Adrenal gland (tissue), 12 donors: ENCODE data around the gene GADD45B. TPM values are rescaled to one million over a fixed set of nuclear protein-coding genes. Genes with fewer than 3 reads are reported as not detected.

Source experiments
- DNase-seq, 7 donors: peaks; one replicate each; pipeline ENCODE4 v3.0.0-alpha.2; 2019 to 2020
- H3K27ac ChIP-seq, 5 donors: fragments of 200-600 bp; sonication (generic) in 4 of 5; 1 replicate in 3 of 5; 2 replicates in 2 of 5; pipeline versions ENCODE4 v1.5.1 to v1.8.0; 2016 to 2020; ENCODE audit warnings: mild to moderate bottlenecking in 1 of 5
- H3K27me3 ChIP-seq: fragments of 200-600 bp; 2 replicates; pipeline ENCODE4 v1.8.0; 2021
- H3K36me3 ChIP-seq, 2 donors: fragments of 200-600 bp; replicated peaks in 1 of 2; 1 replicate in 1 of 2; 2 replicates in 1 of 2; pipeline versions ENCODE4 v1.5.1 to v1.8.0; 2018 to 2022
- H3K4me1 ChIP-seq, 2 donors: fragments of 200-600 bp; replicated peaks in 1 of 2; 1 replicate in 1 of 2; 2 replicates in 1 of 2; pipeline versions ENCODE4 v1.5.1 to v1.8.0; 2018 to 2021
- H3K4me3 ChIP-seq, 4 donors: fragments of 200-600 bp; sonication (generic) in 3 of 4; one replicate each; pipeline ENCODE4 v1.5.1; 2016 to 2018
- H3K9me3 ChIP-seq, 3 donors: fragments of 200-600 bp; sonication (generic) in 1 of 3; replicated peaks in 1 of 3; 1 replicate in 2 of 3; 2 replicates in 1 of 3; pipeline versions ENCODE4 v1.5.1 to v1.8.0; 2016 to 2021
- POLR2A ChIP-seq, 2 donors: fragments of 450-650 bp; IDR thresholded peaks; one replicate each; pipeline ENCODE4 v1.6.1; 2017; ENCODE audit warnings: antibody characterized with exemption in 2 of 2, mild to moderate bottlenecking in 2 of 2, moderate library complexity in 1 of 2
- WGBS, 4 donors: extraction: QIAGEN DNeasy Blood & Tissue Kit in 2 of 4; methylation state at CpG; one replicate each; pipeline versions ENCODE4 v1.1.5 to v1.1.7; 2013 to 2017; 5-methylcytosine and 5-hydroxymethylcytosine counted together
- intact Hi-C, 2 donors: fragments of 100-400 bp; cut with DNase I; formaldehyde crosslinking; loops; one replicate each; pipeline versions ENCODE4 v1.14.1 to v1.15.0; 2022 to 2023
- polyA plus RNA-seq, 3 donors: library from polyadenylated mRNA; stranded (reverse); fragments of 200-250 nt in 2 of 3; fragments of 350-450 nt in 1 of 3; fragmentation: Illumina TruSeq in 1 of 3; extraction: RNeasy Lipid Tissue Mini Kit (QIAGEN cat#74804) in 1 of 3; gene quantifications; one replicate each; pipeline ENCODE4 v1.2.3, GENCODE V29; 2013 to 2014
- total RNA-seq, 9 donors: library from RNA; depleted of rRNA in 4 of 9; stranded (reverse); fragments of >200 nt in 4 of 9; fragments of 120-200 nt in 1 of 9; fragmentation: NEBNext Ultra II Directional in 1 of 9; extraction: Animal tissue kit (Norgen Biotek cat#: 25700) in 1 of 9; gene quantifications; one replicate each; pipeline versions ENCODE4 v1.1.0 to v1.2.4, GENCODE V29; 2013 to 2023
- TF ChIP-seq, protein P1 (sequence below), 6 experiments: fragments of 450-650 bp in 4 of 6; fragments of 200-600 bp in 2 of 6; sonication (generic) in 1 of 6; IDR thresholded peaks; 1 replicate in 5 of 6; 2 replicates in 1 of 6; pipeline versions ENCODE4 v1.5.1 to v1.8.0; 2016 to 2021; ENCODE audit warnings: antibody characterized with exemption in 6 of 6, mild to moderate bottlenecking in 2 of 6, moderate library complexity in 1 of 6
- donor health status: healthy with polysubstance abuse.
- donor health status: Bipolar disorder and iron deficiency.
- donor health status: DM: yes; HTN: yes; CAD: no.
- donor health status: DM: no; HTN: no; CAD: no.
- donor health status: DM: no; HTN: no; CAD: no.
- donor health status: DM: yes; HTN: yes; CAD: no.

The GADD45B gene
- total and polyA plus RNA-seq, 12 donors, result 14.1 to 132 (median 72.4) TPM

DNA sequence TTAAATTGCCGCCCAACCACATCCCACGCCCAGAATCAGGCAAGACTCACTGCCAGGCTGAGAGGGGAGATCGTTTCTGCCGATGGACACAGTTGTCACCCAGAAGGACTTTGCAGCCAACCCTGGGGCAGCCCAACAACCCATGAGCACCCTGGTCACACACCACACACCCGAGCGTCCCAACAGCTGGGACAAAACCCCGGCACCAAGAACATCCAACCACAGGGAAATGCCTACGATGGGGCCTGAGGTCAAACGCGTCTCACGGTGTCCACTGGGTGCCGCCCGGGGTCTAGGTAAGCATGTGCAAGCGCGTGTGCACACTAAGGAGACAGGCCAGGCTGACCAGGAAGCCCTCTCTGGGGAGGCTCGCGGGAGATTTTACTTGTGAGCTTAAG is 32.1 kb upstream of the GADD45B start:
- DNase-seq, result no peak
- H3K4me3 ChIP-seq, result no peak overlapping the region
- no peaks in the 10 kb centered on the region for H3K9me3 ChIP-seq
- H3K36me3 ChIP-seq, result peaks cover 0 to 4% of the 10 kb centered on the region in 2 donors
- H3K27ac ChIP-seq, result no peak overlapping the region
- TF ChIP-seq, protein P1, sequence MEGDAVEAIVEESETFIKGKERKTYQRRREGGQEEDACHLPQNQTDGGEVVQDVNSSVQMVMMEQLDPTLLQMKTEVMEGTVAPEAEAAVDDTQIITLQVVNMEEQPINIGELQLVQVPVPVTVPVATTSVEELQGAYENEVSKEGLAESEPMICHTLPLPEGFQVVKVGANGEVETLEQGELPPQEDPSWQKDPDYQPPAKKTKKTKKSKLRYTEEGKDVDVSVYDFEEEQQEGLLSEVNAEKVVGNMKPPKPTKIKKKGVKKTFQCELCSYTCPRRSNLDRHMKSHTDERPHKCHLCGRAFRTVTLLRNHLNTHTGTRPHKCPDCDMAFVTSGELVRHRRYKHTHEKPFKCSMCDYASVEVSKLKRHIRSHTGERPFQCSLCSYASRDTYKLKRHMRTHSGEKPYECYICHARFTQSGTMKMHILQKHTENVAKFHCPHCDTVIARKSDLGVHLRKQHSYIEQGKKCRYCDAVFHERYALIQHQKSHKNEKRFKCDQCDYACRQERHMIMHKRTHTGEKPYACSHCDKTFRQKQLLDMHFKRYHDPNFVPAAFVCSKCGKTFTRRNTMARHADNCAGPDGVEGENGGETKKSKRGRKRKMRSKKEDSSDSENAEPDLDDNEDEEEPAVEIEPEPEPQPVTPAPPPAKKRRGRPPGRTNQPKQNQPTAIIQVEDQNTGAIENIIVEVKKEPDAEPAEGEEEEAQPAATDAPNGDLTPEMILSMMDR (IDR thresholded peaks at IDR 0.05), result no peak
- intact Hi-C loops, result no loop called here
- 92 to 96% (median 94%) methylated on average over 7 to 17 of the region's 17 CpGs for WGBS, 4 donors
- H3K27me3 ChIP-seq, result no peaks in the 10 kb centered on the region
- no peaks in the 10 kb centered on the region for H3K4me1 ChIP-seq

DNA sequence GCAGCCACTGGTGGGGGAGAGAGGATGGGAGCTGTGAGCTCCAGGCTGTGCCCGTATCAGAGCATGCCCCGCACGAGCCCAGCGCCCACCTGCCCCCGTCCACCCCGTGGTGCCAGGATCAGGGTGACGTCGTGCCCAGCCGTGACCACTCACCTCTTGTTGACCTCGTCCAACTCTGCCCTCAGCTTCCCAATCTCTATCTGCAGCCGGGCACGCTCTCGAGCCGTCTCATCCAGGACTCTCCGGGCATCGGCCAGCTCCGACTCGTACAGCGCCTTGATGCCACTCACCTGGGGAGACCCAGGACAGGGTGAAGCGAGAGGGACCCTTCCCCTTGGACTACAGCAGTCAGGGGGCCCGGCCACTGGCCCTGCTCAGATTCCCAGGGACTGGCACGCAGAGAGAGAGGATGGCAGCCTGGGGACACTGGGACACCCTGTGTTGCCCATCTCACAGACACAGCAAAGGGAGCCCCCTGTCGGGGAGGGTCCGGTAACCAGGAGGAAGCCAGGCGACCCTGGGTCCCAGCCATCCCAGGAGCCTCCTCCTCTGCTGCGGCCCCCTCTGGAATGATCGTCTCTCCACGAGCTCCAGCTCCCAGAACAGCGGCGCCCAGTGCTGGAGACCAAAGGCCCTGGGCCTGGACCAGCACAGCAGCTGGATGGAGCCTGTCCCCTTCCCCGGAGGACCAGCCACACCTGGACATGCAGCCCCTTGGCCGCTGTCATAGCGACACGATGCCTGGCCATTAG is 31.5 kb upstream of the GADD45B start:
- Histone ChIP-seq H3K27me3 (no peaks in the 10 kb centered on the region), H3K9me3 (no peaks in the 10 kb centered on the region), H3K4me1 (no peaks in the 10 kb centered on the region), H3K4me3 (no peak overlapping the region), H3K27ac (no peak overlapping the region), H3K36me3 (peaks cover 0 to 4% of the 10 kb centered on the region in 2 donors)
- intact Hi-C loops, result no loop called here
- WGBS, 4 donors, result 93 to 96% (median 96%) methylated on average over 16 to 34 of the region's 34 CpGs
- no peak for DNase-seq
- no peak for TF ChIP-seq POLR2A (IDR thresholded peaks at IDR 0.05)
- TF ChIP-seq, protein P1 (IDR thresholded peaks at IDR 0.05), result no peak

DNA sequence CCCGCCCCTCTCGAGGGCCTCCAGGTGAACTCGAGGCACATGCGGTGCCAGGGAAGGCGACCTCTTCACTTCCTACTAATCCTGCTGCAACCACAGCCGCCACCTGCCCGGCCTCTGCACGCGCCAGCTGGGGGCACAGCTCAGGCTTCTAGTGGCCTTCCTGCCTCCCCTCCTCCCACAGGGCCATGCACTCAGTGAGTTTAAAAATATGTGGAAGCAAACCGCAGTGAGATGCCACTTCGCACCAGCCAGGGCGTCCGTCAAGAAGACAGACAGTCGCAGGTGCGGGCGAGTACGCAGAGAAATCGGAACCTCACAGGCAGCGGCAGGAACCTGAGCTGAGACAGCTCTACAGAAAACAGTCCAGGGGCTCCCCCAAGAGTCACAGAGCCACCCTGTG is 29.5 kb upstream of the GADD45B start:
- no peaks in the 10 kb centered on the region for H3K4me1 ChIP-seq
- peaks cover 0 to 4% of the 10 kb centered on the region in 2 donors for H3K36me3 ChIP-seq
- no peak overlapping the region for H3K27ac ChIP-seq
- 60 to 83% (median 69%) methylated on average over 13 to 19 of the region's 19 CpGs for WGBS, 4 donors
- intact Hi-C loops, result no loop called here
- DNase-seq, result no peak
- no peak overlapping the region for H3K4me3 ChIP-seq
- H3K9me3 ChIP-seq, result no peaks in the 10 kb centered on the region
- TF ChIP-seq POLR2A (IDR thresholded peaks at IDR 0.05), result no peak
- TF ChIP-seq, protein P1 (IDR thresholded peaks at IDR 0.05), result no peak
- H3K27me3 ChIP-seq, result no peaks in the 10 kb centered on the region

DNA sequence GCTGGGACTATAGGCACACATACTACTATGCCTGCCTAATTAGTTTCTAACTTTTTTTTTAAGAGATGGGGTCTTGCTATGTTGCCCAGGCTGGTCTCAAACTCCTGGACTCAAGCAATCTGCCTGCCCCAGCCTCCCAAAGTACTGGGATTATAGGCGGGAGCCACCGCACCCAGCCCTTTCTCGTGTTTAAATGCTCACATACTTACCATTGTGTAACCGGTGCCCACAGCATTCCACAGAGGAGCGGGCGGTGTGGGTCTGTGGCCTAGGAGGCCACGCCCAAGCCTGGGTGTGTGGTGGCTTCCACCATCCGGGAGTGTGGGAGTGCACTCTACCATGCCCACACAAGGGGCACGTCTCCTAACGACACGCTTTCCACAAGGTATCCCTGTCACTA is 26.9 kb upstream of the GADD45B start:
- Histone ChIP-seq H3K36me3 (no peaks in the 10 kb centered on the region), H3K27me3 (no peaks in the 10 kb centered on the region), H3K27ac (no peak overlapping the region), H3K4me3 (no peak overlapping the region), H3K9me3 (no peaks in the 10 kb centered on the region), H3K4me1 (no peaks in the 10 kb centered on the region)
- no peak for DNase-seq
- intact Hi-C loops, result no loop called here
- no peak for TF ChIP-seq POLR2A (IDR thresholded peaks at IDR 0.05)
- TF ChIP-seq, protein P1 (IDR thresholded peaks at IDR 0.05), result no peak
- 95 to 97% (median 97%) methylated on average over 11 of the region's 11 CpGs for WGBS, 4 donors
